ENCODE results near the gene STARD10. TPM values are rescaled to one million over a fixed set of nuclear protein-coding genes. Genes with fewer than 3 reads are reported as not detected.

Gene STARD10
- total and polyA plus RNA-seq, 11 donors, result 35.2 to 237 (median 55.2) TPM

DNA sequence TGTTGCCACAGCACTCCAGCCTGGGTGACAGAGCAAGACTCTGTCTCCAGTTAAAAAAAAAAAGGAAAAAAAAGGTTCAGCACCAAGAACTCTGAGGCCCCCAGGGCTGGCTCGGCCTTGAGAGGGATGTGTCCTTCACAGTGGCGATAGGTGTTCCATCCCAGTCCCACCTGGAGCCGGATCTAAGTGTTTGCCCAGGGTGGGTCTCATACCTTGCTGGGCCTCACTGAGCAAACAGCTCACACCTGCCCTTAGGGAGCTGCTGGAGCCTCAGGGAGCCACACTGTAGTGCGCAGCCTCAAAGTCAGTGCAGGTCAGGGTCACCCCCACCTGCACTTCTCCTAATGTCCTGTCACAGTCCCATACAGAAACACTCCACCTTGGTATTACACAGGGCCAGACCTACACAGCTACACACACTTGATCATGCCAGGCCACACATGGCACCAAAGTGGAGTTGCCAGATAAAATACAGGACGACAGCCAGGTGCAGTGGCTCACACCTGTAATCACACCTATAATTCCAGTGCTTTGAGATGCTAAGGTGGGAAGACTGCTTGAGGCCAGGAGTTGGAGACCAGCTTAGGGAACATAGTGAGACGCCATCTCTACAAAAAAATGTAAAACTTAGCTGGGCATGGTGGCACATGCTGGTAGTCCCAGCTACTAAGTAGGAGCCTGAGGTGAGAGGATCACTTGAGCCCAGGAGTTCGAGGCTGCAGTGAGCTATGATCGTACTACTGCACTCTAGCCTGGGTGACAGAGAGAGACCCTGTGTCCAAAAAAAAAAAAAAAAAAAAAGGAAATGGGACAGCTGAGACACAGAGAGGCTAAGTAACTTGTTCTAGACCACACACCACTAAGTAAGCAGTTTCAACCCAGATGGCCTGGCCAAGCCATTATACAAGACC, 7.3 kb downstream of the STARD10 start:
- peak in 1 of 5 donors; percentile 19 for DNase-seq
- no peaks in the 10 kb centered on the region for H3K27me3 ChIP-seq
- H3K4me1 ChIP-seq, result peaks cover 0 to 38% (median 18%) of the 10 kb centered on the region in 12 donors
- TF ChIP-seq, protein P1, sequence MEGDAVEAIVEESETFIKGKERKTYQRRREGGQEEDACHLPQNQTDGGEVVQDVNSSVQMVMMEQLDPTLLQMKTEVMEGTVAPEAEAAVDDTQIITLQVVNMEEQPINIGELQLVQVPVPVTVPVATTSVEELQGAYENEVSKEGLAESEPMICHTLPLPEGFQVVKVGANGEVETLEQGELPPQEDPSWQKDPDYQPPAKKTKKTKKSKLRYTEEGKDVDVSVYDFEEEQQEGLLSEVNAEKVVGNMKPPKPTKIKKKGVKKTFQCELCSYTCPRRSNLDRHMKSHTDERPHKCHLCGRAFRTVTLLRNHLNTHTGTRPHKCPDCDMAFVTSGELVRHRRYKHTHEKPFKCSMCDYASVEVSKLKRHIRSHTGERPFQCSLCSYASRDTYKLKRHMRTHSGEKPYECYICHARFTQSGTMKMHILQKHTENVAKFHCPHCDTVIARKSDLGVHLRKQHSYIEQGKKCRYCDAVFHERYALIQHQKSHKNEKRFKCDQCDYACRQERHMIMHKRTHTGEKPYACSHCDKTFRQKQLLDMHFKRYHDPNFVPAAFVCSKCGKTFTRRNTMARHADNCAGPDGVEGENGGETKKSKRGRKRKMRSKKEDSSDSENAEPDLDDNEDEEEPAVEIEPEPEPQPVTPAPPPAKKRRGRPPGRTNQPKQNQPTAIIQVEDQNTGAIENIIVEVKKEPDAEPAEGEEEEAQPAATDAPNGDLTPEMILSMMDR (IDR thresholded peaks at IDR 0.05), result no peak
- no peak for TF ChIP-seq POLR2A (IDR thresholded peaks at IDR 0.05)
- no peaks in the 10 kb centered on the region for H3K9me3 ChIP-seq
- no peaks in the 10 kb centered on the region for H3K36me3 ChIP-seq
- intact Hi-C loops (cut with DNase I), result no loop called here
- WGBS, 4 donors, result 86 to 93% (median 91%) methylated on average over 8 of the region's 8 CpGs
- H3K27ac ChIP-seq, result peak overlapping the region in 1 of 12 donors; percentile 55
- no peak overlapping the region for H3K4me3 ChIP-seq
- ATAC-seq, result no peak

GRCh38 chr11:72784662-72785061, 9.2 kb downstream of the STARD10 start:
- no peak for TF ChIP-seq POLR2A (IDR thresholded peaks at IDR 0.05)
- Histone ChIP-seq H3K9me3 (no peaks in the 10 kb centered on the region), H3K27ac (no peak overlapping the region), H3K27me3 (no peaks in the 10 kb centered on the region), H3K36me3 (no peaks in the 10 kb centered on the region), H3K4me1 (peaks cover 0 to 45% (median 25%) of the 10 kb centered on the region in 12 donors), H3K4me3 (no peak overlapping the region)
- intact Hi-C loops (cut with DNase I), result loop anchor here in 1 of 10 donors (5.0 kb wide), 1 partner anchor 42 kb away; no protein-coding TSS in a partner anchor
- no peak for DNase-seq
- 86 to 96% (median 90%) methylated on average over 9 to 10 of the region's 10 CpGs for WGBS, 4 donors
- ATAC-seq, result no peak

- H3K27me3 ChIP-seq, result no peaks in the 10 kb centered on the region
- peaks cover 0 to 40% (median 18%) of the 10 kb centered on the region in 12 donors for H3K4me1 ChIP-seq
- H3K9me3 ChIP-seq, result no peaks in the 10 kb centered on the region
- WGBS, 4 donors, result 81 to 97% (median 93%) methylated on average over 2 of the region's 2 CpGs
- no peaks in the 10 kb centered on the region for H3K36me3 ChIP-seq
- no peak for ATAC-seq
- no peak for TF ChIP-seq POLR2A (IDR thresholded peaks at IDR 0.05)
- TF ChIP-seq, protein P1 (IDR thresholded peaks at IDR 0.05), result no peak
- intact Hi-C loops (cut with DNase I), result loop anchor here in 1 of 10 donors (5.0 kb wide), 1 partner anchor 41 kb away; no protein-coding TSS in a partner anchor
- no peak overlapping the region for H3K27ac ChIP-seq
- no peak overlapping the region for H3K4me3 ChIP-seq
- DNase-seq, result no peak
Observed at GRCh38 chr11:72783144-72783905, 10.5 kb downstream of the STARD10 start.

DNA sequence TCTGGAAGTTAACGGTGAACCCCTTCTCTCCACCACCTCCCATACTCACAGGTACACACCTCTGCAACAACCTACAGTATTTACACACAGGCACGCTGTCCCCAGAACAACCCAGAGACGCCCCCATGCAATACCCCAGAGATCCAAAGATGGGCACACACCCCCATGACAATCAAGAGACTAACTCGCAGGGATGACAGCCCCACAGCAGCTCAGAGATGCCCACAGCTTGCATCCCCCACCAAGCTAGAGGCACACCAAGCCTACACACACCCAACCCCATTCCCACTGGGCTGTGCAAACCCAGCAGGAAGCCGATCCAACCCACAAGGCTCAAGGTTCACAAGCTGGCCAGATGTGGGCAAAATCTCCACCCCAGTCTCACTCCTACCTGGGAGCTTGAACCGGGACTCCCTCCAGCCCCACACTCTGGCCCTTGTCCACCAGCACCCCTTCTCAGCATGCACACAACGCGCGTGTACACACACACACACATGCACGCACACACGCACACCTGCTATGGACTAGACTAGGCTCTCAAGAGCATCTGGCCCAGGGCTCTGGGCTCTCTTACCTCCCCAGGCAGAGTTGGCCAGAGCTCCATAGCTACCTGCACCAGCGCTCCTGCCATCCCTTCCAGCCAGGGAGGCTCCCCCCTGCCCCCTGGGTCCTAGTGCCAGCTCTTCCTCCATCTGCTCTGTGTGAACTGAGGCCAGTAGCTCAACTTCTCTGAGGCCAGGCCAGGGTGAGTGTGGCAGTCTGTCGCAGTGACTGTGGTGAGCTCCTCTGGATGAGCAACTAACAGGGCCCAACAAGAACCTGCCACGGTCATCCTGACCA, 11.5 kb downstream of the STARD10 start:
- no peaks in the 10 kb centered on the region for H3K9me3 ChIP-seq
- H3K27ac ChIP-seq, result peak overlapping the region in 1 of 12 donors; percentile 67
- H3K4me3 ChIP-seq, result peak overlapping the region in 11 of 12 donors; percentile 42 to 86 (median 65)
- H3K4me1 ChIP-seq, result peaks cover 0 to 36% (median 24%) of the 10 kb centered on the region in 12 donors
- WGBS, 4 donors, result 52 to 62% (median 58%) methylated on average over 12 to 14 of the region's 14 CpGs
- H3K27me3 ChIP-seq, result no peaks in the 10 kb centered on the region
- ATAC-seq, result no peak
- intact Hi-C loops (cut with DNase I), result loop anchor here in 1 of 10 donors (5.0 kb wide), 1 partner anchor 40 kb away; no protein-coding TSS in a partner anchor
- DNase-seq, result no peak
- TF ChIP-seq, protein P1 (IDR thresholded peaks at IDR 0.05), result no peak
- TF ChIP-seq POLR2A (IDR thresholded peaks at IDR 0.05), result no peak
- no peaks in the 10 kb centered on the region for H3K36me3 ChIP-seq

All from heart left ventricle (tissue), 16 donors.